Testis (tissue), 2 donors: ENCODE data around the gene GAK.

ENCODE experiments used
- POLR2A ChIP-seq: fragments of 450-650 bp; IDR thresholded peaks from one replicate; pipeline ENCODE4 v1.6.1; 2017; ENCODE audit warnings: antibody characterized with exemption, mild to moderate bottlenecking, moderate library complexity
- TF ChIP-seq, protein P1 (sequence below), 3 experiments: fragments of 450-650 bp in 2 of 3; fragments of 200-600 bp in 1 of 3; sonication (generic) in 1 of 3; IDR thresholded peaks; one replicate each; pipeline ENCODE4 v1.5.1; 2016 to 2019; ENCODE audit warnings: antibody characterized with exemption in 3 of 3, mild to moderate bottlenecking in 2 of 3, moderate library complexity in 1 of 3

- TF ChIP-seq, protein P1, sequence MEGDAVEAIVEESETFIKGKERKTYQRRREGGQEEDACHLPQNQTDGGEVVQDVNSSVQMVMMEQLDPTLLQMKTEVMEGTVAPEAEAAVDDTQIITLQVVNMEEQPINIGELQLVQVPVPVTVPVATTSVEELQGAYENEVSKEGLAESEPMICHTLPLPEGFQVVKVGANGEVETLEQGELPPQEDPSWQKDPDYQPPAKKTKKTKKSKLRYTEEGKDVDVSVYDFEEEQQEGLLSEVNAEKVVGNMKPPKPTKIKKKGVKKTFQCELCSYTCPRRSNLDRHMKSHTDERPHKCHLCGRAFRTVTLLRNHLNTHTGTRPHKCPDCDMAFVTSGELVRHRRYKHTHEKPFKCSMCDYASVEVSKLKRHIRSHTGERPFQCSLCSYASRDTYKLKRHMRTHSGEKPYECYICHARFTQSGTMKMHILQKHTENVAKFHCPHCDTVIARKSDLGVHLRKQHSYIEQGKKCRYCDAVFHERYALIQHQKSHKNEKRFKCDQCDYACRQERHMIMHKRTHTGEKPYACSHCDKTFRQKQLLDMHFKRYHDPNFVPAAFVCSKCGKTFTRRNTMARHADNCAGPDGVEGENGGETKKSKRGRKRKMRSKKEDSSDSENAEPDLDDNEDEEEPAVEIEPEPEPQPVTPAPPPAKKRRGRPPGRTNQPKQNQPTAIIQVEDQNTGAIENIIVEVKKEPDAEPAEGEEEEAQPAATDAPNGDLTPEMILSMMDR (IDR thresholded peaks at IDR 0.05): no peak
- no peak for TF ChIP-seq POLR2A
These were observed 23.0 kb downstream of the GAK start for GRCh38 chr4:909131-909571.
